Inflammatory macrophage (primary cell): ENCODE measurements around the gene ARHGEF9.
A peak's percentile ranks its signal among the peaks of the same experiment; 100 is the strongest.

Experiments used
- DNase-seq, 2 donors: peaks; one replicate each; pipeline ENCODE4 v3.0.0-alpha.2; 2020 to 2022

Gene ARHGEF9

DNA sequence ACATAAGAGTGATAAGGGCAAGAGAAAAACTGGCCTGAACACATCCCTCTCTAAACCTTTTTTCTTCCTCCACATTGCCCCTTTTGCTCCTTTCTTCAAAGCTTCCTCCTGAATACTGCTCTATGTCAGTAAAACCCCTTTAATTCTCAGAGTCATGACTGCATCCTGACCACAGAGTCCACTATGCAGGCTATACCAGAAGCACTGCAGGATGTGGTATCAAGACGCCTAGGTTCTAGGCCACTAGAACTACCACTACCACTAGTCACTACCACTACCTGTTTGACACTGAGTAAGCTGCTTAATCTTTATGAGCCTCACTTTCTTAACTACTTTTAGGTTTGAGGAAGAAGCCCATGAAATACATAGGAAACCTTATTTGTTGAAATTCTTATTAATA lies 38.7 kb downstream of the ARHGEF9 start:
- no peak for DNase-seq

DNA sequence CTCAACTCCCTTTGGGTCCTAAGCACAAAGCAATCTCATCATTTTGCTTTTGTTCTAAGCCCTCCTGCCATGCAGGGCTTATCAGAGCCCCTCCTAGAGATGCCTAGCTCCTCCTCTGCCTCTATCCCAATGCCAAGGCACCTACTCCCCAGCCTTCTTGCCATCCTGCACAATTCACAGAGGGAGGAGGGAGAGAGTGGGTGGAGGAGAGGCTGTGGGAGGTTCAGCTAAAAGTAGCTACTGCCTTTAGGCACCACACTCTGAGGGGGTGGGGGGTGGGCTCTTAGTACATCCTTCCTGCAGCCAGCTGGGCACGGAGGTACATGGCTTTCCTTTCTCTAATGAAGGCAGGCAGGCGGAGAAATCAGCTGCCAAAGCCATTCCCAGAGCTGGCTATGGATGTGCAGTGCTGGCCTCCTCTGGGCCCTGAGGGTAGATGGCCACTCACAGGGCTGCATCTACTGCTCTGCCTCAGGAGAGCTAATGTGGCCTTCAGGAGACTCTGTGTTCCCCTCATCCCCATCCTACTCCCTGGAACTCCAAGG lies 40.1 kb downstream of the ARHGEF9 start:
- no peak for DNase-seq

DNA sequence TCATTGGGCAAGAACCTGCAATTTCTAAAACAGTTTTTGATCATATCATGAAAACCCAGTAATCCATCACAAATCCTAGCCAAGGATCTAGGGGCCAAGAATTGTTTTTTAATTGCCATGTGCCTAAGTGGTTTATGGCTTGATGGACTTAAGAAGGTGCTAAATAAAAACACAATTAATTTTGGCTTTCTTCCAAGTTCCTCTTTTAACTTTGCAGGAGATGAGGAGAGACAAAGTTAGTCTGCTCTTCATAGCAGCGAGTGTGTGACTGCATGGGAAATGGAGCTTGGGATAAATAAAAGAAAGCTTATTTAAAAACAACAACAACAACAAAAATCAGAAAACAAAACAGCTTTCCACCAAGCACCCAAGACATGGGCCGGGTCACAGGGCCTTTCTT lies 41.4 kb downstream of the ARHGEF9 start:
- no peak for DNase-seq

DNA sequence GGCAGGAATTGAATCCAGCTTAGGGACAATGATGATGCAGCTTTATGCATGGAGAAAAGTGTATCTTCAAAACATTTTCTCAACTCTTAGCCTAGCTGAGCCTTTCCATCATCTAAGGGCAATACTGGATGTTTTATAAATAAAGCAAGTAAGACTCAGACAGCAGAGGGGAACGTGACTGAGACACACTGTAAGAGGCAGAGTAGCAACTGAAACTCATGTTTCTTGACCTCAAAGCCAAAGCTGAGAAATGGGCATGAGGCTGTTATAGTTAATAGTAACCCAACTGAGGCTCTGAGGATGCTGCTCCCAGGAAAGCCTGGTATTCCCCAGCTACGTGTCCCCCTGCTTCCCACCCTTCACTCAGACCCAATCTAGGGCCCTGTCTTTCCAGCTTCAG lies 44.6 kb downstream of the ARHGEF9 start:
- no peak for DNase-seq

DNA sequence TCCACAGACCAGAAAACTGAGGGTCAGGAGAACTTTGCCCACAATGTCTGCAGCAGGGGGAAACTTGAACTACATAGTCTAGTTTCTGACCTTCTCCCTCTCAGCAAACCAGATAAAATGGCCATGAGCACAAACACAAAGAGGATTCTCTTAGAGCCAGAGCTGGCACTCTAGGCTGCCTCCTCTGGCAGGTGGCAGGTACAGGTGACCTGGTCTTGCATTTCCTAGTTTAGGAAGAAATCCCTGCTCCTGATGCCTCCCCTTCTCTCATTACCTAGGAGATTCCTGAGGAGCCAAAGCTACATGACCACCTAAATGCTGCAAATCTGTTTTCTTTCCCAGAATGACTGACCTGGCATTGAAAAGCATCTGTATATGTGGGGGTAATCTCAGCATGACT lies 45.1 kb downstream of the ARHGEF9 start:
- DNase-seq: no peak

DNA sequence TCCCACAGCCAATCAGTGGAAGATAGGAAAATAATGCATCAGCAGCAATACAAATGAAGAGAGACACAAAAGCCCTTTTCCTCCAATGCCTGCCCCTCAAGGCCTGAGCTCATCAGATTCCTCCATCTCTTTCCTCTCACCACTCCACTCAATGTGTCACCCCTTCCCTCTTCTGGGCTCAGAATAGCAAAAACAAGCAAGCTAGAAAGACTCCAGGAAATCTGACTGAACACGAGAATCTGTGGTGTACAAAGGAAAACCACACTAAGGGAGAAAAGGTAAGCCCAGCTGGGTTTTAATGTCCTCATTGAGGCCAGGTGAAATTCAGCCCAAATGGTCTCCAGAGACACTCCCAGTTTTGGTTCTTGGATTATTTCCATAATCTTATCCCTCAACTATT lies 46.3 kb downstream of the ARHGEF9 start:
- no peak for DNase-seq

- DNase-seq: no peak
These were observed 47.7 kb downstream of the ARHGEF9 start for GRCh38 chrX:63737131-63737921.

GRCh38 chrX:63735882-63736281 lies 49.1 kb downstream of the ARHGEF9 start:
- DNase-seq: no peak

GRCh38 chrX:63720293-63720692 lies 64.7 kb downstream of the ARHGEF9 start:
- no peak for DNase-seq

- no peak for DNase-seq
These were observed 65.4 kb downstream of the ARHGEF9 start for GRCh38 chrX:63719633-63720032.

DNA sequence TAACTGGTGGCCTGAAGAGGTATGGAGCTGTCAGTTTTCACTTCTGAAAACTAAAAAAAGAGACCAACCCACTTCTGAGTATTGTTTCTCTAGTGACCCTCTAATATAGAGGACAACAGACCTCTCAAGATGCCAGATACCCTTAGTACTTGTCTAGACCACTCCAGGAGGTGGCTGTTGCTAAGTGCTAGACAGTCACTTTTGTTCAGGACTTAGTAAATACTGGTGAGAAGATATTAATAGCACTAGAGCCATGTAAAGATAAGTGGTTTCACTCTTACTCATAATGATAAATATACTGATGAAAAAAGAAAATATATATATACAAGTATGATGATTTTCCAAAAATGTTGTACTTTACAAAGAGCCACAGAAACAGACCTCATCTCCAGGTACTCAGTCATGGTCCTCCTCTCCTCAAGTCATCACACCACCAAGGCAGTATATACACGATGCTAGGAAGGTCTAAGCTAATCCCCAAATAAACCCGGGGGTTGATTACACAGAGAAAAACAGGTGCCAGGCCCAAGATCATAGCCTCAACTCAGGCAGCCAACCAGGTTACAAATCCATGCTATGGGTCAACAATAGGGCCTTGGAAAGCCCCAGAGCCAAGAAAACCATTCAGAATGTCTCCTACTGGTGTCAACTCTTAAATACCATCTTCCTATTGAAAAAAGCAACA lies 66.9 kb downstream of the ARHGEF9 start:
- no peak for DNase-seq

GRCh38 chrX:63713526-63713925 lies 71.5 kb downstream of the ARHGEF9 start:
- DNase-seq: no peak

- no peak for DNase-seq
These were observed 76.2 kb downstream of the ARHGEF9 start for GRCh38 chrX:63708801-63709200.

DNA sequence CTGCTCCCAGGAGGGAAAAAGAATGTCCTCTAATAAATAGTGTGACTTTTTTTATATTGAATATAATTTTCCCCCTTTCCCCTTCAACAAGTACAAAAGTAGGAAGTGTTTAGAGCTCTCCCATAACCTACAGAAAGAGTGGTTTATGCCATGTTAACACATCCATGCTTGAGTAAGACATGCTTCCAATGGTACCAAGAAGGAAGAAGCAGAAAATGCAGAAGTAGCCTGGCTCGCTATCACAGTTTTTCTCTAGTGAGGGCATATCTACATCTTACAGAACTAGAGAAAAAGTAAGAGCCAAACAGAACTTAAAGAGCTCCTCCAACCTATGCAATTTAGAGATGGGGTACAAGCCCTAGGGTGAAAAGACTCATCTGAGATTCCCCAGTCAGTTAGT lies 82.5 kb downstream of the ARHGEF9 start:
- DNase-seq: peak; percentile 55 to 59

DNA sequence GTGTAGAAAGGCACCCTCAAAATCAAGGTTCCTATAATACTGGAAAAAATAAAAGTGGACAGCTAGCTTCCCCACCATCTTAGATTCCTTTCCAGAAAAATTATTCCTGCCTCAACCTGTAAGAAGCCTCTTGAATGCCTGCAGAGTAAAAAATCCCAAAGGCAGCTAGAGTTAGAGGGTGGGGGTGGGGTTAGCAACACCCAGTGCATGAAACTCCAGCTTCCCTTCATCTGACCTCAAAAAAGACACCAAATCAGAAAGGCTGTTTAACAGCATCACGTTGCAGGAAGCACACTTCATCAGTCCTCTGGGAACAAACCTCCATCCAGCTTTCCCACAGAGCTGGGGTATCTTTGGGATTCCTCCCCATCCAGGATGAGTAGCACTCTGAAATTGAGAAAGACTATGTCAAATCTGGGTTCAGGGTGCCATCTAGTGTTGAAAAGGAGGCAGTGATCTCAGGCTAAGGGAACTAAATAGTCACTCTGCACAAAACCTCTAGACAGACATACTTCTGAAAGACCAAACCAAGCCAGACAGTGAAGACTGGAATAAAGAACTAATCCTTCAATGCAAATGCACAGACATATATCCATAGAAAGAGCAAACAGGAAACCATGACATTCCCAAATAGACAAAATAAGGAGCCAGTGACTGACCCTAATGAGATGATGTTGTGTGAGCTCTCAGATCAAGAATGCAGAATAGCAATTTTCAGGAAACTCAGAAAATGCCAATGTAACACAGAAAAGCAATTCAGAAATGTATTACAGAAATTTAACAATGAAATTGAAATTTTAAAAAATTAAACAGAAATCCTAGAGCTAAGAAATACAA lies 97.9 kb downstream of the ARHGEF9 start:
- DNase-seq: peak; percentile 15 to 53

DNA sequence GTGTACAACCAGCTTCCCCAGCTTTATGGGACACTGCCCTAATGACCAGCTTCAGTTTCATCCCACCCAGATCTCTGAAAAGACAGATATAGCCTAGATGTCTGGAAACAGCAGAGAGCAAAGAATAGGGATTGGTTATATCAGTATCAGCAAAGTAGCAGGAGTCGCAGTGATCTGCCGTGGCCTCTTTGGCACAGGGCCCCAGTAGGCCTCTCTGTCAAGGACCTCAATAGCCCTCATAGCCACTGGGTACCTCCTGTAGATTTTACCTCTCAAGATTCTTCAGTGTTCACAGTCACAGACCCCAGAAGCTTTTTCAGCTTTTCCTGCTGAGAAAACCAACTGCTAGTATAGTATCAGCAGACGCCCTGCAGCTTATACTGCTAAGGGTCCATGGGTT lies 104.6 kb downstream of the ARHGEF9 start:
- no peak for DNase-seq

- DNase-seq: no peak
These were observed 105.6 kb downstream of the ARHGEF9 start for GRCh38 chrX:63679432-63679831.

GRCh38 chrX:63675716-63676115 lies 109.3 kb downstream of the ARHGEF9 start:
- no peak for DNase-seq

DNA sequence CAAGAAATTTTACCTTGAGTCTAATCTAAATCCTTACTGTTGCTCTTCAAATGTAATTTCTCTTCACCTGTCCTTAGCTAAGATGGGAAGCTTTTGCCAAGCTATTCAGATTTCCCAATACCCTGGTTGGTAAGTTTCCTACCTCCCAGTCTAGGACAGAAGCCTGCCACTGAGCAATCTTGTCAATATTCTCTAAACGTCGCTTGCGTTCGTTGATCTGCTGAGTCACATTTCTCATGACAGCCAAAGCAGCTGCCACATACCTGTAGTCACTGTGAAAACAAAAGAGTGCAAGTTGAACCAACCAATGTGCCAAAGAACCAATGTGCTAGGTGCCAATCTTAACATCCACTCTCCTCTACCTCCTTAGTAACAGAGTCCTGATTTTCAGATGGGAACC lies 111.1 kb downstream of the ARHGEF9 start:
- DNase-seq: no peak

DNA sequence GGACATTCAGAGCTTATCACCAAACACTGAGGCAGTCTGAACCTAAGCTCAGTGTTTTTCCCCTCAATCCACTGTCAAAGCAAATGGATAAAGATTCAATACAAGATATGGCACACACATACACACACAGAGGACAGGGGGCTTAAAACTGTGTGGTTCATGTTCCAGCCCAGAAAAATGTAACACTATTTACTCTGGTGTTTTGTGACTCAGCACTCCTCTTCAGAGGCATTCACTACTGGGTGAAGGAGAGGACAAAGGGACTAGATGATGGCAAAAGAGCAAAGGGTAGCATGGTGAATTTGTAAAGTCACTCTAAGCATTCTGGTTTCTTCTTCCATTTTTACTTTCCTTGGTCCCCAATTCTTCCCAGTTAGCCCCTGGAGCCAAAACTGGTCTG lies 120.3 kb downstream of the ARHGEF9 start:
- DNase-seq: no peak

DNA sequence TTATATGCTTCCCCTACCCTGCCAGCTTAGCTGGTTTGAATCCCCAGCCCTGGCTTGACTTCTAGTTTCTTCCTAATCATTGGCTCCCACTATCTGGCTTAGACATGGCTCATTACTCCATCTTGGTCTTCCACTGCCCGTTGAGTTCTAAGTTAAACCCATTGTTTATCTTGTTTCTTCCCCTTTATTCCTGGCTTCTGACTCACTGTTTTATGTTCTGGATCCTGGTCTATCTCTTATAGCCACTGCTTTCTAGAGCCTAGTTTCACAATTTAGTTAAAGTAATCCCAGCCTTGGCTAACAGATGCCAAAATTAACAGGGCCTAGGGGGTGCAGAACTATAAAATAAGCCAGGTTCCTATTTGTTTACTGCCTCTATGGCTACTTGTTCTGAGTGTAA lies 120.9 kb downstream of the ARHGEF9 start:
- DNase-seq: no peak

DNA sequence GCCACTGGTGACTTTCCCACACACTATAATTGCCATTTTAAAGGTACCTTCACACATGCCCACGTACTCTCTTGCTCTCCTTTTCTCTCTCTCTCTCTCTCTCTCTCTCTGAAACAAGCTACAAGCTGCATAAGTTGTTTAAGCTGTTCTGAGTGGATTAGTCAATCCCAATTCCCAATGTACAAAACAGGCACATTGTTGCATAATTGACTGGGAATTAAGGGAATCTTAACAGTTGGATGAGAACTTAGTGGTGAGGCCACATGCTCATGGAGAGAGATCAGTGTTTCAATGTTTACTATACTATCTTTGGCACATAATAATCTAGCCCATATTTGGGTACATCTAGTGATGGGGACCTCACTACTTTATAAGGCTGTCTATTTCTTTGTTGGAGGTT lies 123.3 kb downstream of the ARHGEF9 start:
- no peak for DNase-seq

DNA sequence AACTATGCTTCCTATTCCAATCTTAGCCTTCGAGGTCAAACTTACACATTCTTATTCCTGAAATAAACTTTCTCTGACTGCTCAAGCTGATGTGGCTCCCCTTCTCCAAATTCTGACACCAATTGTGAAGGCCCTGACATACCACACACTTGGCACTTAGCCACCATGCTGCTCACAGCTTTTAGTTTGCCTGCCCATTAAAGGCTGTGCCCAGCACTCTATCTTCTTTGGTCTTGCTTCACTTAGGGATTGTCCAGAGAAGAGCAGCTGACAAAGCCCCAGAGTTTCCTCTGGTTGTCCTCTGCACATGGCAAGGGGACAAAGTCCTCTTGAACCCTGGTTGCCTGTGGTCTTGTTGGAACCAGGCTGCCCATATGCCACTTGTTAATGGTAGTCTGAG lies 126.1 kb downstream of the ARHGEF9 start:
- peak in 1 of 2 donors; percentile 3 for DNase-seq
